Cardiac fibroblast (primary cell): ENCODE data around the gene ANKS6.

ENCODE experiments used
- DNase-seq, 2 donors: peaks; one replicate each; pipeline versions ENCODE4 v3.0.0 to v3.0.0-alpha.2; 2010; ENCODE audit warnings: low read depth in 2 of 2
- H3K4me3 ChIP-seq, 2 donors: replicated peaks in 1 of 2; 1 replicate in 1 of 2; 2 replicates in 1 of 2; pipeline ENCODE4 v1.5.1; 2011; ENCODE audit warnings: low read depth in 2 of 2, low read length in 2 of 2, mild to moderate bottlenecking in 2 of 2, moderate library complexity in 1 of 2
- TF ChIP-seq, protein P1 (sequence below): IDR thresholded peaks from one replicate; pipeline ENCODE4 v1.5.1; 2011; ENCODE audit warnings: low read depth, mild to moderate bottlenecking, low read length, inconsistent platforms

The ANKS6 gene

DNA sequence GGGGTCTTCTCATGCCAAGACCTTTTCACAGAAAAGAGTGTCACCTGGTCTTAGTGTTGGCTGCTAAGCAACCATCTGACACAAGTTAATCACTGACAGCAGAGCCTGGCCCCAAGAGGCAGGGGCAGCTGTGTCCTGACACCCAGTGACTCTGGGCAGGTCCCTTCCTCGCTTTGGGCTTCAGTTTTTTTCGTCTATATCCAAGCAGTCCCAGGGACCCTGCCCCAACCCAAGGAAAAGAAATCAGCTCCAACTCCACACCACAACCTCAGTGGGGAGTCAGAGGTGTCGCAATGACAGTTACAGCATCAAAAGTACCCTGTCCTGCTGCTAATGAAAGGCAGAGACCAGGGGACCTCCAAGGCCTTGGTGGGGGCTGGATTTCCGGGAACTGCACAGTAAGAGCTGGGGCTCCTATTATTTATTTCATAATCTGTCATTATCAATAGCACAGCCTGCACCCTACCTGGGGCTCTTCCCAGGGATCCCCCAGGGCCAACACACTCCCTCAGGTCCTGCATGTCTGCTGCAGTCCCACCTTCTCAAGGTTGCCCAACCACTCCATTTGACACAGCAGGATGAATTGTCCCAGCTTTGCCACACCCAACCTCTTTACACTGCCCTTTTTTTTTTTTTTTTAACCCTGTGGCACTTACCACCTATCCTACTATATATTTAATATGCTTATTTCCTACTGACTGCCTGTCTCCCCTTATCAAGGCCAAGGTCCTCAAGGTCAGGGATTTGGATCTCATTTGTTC is 9.4 kb downstream of the ANKS6 start:
- TF ChIP-seq, protein P1, sequence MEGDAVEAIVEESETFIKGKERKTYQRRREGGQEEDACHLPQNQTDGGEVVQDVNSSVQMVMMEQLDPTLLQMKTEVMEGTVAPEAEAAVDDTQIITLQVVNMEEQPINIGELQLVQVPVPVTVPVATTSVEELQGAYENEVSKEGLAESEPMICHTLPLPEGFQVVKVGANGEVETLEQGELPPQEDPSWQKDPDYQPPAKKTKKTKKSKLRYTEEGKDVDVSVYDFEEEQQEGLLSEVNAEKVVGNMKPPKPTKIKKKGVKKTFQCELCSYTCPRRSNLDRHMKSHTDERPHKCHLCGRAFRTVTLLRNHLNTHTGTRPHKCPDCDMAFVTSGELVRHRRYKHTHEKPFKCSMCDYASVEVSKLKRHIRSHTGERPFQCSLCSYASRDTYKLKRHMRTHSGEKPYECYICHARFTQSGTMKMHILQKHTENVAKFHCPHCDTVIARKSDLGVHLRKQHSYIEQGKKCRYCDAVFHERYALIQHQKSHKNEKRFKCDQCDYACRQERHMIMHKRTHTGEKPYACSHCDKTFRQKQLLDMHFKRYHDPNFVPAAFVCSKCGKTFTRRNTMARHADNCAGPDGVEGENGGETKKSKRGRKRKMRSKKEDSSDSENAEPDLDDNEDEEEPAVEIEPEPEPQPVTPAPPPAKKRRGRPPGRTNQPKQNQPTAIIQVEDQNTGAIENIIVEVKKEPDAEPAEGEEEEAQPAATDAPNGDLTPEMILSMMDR: no peak
- no peak for DNase-seq
- no peak overlapping the region for H3K4me3 ChIP-seq

DNA sequence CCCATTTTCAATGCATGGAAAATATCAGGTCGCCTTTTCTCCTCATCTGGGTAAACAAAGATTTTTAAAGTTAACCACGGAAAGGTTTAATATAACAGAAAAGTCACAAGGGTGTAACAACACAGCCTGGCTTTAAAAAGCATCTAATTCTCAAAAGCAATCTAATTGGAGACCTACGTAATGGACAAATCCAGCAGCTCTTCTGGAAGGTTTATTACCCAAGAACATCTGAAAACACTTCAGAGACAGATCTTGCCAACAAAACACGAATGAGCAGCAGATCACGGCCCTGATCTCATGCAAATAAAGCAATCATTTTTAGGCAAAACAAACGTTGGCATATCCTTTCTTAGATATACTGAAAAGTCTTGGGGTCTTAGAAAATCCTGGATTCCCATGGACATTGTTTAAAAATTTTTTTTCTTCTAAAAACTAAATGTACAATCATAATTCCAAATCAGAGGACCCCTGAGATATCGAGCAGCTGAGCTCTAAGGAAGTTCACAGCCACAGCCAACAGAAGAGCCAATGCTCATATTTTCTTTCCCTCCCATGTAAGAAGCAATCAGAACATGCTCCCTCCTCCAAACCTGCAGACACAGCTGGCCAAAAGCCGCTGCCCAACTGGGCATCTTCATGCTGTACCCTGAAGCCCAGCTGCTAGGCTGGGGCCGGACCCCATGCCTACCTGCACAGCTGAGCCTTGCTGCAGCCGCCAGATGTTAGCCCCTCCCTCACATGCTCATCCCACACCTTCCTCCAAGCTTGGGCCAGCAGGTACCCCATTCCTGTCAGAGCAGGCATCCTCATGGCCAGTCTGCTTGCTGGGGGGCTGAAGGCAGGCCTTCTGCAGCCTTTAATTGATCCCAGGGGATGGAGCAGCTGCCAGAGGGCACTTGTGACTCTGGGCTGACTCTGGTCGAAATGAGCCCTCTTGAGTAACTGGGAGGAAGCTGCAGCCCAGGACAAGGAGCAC is 11.2 kb downstream of the ANKS6 start:
- TF ChIP-seq, protein P1: no peak
- DNase-seq: no peak
- H3K4me3 ChIP-seq: no peak overlapping the region

DNA sequence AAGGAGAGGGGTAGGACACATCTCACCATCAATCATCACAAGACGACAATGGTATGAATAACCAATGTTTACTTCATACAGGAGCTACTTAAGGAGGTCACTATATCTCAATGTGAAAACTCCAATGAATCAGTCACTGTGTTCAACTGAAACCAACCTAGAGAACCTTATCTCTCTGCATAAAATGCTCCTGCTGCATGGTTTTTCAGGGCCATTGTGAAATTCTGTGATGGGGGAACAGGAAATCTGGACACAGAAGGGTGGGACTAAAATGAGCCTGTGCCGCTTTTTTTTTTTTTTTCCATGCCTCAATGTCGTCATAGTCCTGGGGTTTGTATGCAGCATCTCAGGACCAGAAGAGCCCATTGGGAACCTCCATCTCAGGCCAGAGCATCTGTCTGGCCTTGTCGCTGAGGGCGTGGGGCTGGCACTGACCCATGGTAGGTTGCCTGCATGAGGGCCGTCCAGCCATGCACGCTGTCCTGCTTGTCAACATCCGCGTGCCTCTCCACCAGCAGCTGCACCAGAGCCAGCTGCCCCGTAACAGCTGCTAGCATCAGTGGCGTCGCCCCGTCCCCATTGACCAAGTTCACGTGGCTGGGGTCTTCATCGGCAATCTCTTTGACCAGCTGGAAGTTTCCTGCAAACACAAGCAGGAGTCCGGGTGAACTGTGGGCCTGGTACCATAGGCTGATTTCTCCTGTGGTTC is 12.7 kb downstream of the ANKS6 start:
- H3K4me3 ChIP-seq: no peak overlapping the region
- no peak for DNase-seq
- TF ChIP-seq, protein P1: no peak

DNA sequence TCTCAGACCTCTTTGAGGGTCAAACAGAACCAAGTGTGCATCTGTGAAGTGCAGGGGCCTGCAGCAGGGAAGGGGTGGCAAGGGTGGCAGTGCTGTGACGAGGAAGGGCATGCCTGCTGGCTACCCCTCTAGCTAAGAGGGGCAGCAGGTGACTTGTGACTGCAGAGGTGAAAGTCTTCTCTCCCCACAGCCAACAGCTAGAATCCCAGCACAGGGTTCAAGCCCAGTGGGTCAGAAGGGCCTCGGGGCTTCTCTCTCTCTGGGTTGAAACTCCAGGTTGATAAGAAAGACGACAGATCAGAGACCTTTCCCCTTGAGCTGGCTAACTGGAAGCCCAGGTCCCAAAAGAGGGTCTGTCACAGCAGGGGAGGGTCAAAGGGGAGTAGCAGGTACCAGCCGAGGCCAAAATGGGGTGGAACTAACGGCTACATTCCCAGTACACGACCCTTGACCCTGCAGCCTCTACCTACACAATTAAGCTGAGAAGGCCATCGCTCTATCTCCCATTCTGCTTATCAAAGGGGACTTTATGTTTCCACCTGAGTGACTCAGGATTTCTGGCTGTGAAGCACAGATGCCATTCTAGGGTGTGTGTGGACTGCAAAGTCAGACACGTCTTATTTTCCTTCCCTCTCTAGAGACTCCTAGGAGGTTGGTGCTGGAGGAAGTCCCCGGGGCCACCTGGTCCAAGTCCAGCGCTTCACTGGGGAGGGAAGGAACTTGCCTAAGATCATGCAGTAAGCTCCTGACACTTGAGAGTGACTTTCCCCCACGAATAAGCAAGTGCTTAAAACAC is 14.6 kb downstream of the ANKS6 start:
- TF ChIP-seq, protein P1: no peak
- no peak for DNase-seq
- no peak overlapping the region for H3K4me3 ChIP-seq

DNA sequence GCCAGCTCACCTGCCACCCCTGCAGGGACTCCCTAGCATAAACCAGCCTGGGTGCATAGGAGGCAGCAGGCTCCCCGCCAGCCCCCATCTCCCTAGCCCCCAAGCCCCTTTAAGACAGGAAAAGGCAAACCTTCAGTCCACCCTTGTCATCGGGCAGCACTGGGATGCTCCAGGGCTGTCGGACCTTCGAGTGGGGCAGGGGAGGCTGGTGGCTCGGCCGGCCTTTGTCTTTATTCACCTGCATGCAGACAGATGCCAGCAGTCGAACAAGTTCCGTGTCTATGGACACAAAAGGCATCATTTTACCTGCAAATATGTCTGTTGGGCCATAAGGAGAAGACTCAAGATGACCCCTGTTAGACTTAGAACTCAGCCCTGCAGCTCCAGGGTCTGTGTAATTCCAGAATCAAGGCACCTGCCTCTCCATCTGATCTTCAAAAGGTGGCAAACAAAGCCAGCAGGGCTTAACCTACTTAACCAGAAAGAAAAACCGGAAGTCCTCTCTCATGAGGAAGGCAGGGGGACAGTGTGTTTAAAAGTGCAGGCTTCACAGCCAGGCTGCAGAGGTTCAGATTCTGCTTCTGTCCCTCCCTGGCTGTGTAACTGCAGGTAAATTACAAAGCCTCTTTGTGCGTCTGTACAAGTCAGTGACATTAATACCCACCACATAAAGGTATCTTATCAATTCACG is 16.2 kb downstream of the ANKS6 start:
- no peak for DNase-seq
- no peak overlapping the region for H3K4me3 ChIP-seq
- TF ChIP-seq, protein P1: no peak
